ENCODE measurements around the gene ELN. TPM values are rescaled to one million over a fixed set of nuclear protein-coding genes. Genes with fewer than 3 reads are reported as not detected.

ELN gene
- total and polyA plus RNA-seq, 2 of the 4 experiments (the other 2 are of a cell fraction), result 2.2 to 14.3 TPM

GRCh38 chr7:74029089-74029785 is 1.3 kb downstream of the ELN start (continued):
- no peak for TF ChIP-seq USF2 (IDR thresholded peaks at IDR 0.05; ENCODE audit: low read depth, low read length)

DNA sequence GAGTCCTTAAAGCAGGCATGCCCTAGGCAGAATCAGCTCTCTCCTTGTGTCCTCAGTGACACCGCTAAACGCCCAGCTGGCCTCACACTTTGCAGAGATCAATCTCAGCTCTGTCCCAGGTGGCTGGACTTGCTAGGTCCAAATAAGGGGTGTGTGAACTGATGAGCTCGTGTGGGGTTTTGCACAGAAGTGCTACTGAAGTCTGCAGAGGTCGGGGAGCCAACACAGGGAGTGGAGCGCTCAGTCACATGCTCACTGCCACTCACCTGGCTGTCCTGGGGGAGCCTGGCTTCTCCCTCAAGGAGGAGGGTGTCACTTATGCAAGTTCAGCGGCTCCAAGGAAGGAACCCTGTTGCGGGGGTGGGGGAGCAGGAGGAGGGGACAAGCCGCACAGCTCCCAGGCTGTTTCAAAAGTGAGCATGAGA is 2.0 kb downstream of the ELN start:
- peaks cover 0 to 10% of the 10 kb centered on the region in 2 experiments; a peak in 1 of 4 replicates for H3K79me1 ChIP-seq (ENCODE audit: low read depth in 1 of 2, low read length in 2 of 2)
- TF ChIP-seq POLR2A (IDR thresholded peaks at IDR 0.05; ENCODE audit: low read depth, low read length) (no peak), BHLHE40 (IDR thresholded peaks at IDR 0.05; ENCODE audit: low read depth, low read length) (no peak), RCOR1 (IDR thresholded peaks at IDR 0.05; ENCODE audit: insufficient replicate concordance, low read length) (no peak), MAZ (IDR thresholded peaks at IDR 0.05; ENCODE audit: borderline replicate concordance, low read depth, low read length) (no peak), CHD1 (IDR thresholded peaks at IDR 0.05; ENCODE audit: low read depth, low read length) (no peak), USF2 (IDR thresholded peaks at IDR 0.05; ENCODE audit: low read depth, low read length) (no peak), RAD21 (IDR thresholded peaks at IDR 0.05; ENCODE audit: low read length) (no peak), MXI1 (IDR thresholded peaks at IDR 0.05; ENCODE audit: borderline replicate concordance, low read depth, low read length) (no peak)
- TF ChIP-seq, protein P1, sequence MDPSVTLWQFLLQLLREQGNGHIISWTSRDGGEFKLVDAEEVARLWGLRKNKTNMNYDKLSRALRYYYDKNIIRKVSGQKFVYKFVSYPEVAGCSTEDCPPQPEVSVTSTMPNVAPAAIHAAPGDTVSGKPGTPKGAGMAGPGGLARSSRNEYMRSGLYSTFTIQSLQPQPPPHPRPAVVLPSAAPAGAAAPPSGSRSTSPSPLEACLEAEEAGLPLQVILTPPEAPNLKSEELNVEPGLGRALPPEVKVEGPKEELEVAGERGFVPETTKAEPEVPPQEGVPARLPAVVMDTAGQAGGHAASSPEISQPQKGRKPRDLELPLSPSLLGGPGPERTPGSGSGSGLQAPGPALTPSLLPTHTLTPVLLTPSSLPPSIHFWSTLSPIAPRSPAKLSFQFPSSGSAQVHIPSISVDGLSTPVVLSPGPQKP (IDR thresholded peaks at IDR 0.05; ENCODE audit: borderline replicate concordance, low read depth, low read length), result no peak
- TF ChIP-seq, protein P2, sequence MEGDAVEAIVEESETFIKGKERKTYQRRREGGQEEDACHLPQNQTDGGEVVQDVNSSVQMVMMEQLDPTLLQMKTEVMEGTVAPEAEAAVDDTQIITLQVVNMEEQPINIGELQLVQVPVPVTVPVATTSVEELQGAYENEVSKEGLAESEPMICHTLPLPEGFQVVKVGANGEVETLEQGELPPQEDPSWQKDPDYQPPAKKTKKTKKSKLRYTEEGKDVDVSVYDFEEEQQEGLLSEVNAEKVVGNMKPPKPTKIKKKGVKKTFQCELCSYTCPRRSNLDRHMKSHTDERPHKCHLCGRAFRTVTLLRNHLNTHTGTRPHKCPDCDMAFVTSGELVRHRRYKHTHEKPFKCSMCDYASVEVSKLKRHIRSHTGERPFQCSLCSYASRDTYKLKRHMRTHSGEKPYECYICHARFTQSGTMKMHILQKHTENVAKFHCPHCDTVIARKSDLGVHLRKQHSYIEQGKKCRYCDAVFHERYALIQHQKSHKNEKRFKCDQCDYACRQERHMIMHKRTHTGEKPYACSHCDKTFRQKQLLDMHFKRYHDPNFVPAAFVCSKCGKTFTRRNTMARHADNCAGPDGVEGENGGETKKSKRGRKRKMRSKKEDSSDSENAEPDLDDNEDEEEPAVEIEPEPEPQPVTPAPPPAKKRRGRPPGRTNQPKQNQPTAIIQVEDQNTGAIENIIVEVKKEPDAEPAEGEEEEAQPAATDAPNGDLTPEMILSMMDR (conservative IDR thresholded peaks at IDR 0.05; ENCODE audit: low read depth, low read length), result no peak

More for the DNA sequence above, 2.0 kb downstream of the ELN start:
- dilution Hi-C loops (cut with HindIII; ENCODE audit: low sequenced_read_pairs, unreplicated experiment), result no loop called here
- H2AFZ ChIP-seq (replicated peaks; ENCODE audit: low read length, poor library complexity), result peak overlapping the region; percentile 1
- ATAC-seq (ENCODE audit: low read depth) (no peak), DNase-seq (no peak)
- no peak overlapping the region for H4K5ac ChIP-seq (ENCODE audit: low read depth, low read length)
- H3K4me2 ChIP-seq (ENCODE audit: low read depth, low read length), result peak overlapping the region; percentile 39; the same call in 1 of the 2 replicates
- H3K9ac ChIP-seq (ENCODE audit: low read depth, low read length), result no peak overlapping the region
- no peak overlapping the region; the same call in 1 of the 2 replicates for H3K14ac ChIP-seq (replicated peaks; ENCODE audit: low read depth, low read length)
- ChIA-PET POLR2A (ENCODE audit: unreplicated experiment) (interaction anchor here (1.0 kb wide), 1 partner anchor 179 kb away, joined by 3 read pairs; no protein-coding TSS in a partner anchor), CTCF (interaction anchor here (0.5 kb wide), 1 partner anchor 106 kb away, joined by 3 read pairs; no protein-coding TSS in a partner anchor)
- intact Hi-C loops (cut with micrococcal nuclease), result no loop called here
- H4K20me1 ChIP-seq (ENCODE audit: insufficient read depth, low read length), result no peaks in the 10 kb centered on the region
- no peak overlapping the region for H4K91ac ChIP-seq (ENCODE audit: insufficient read depth, low read depth, low read length)
- peak overlapping the region; percentile 59; the same call in 1 of the 2 replicates for H3K23ac ChIP-seq (ENCODE audit: low read depth, low read length)
- H3K27ac ChIP-seq (ENCODE audit: insufficient read depth, low read length), result no peak overlapping the region
- H4K8ac ChIP-seq (ENCODE audit: low read depth in 2 of 2, low read length in 2 of 2), result no peak overlapping the region
- H3K18ac ChIP-seq (ENCODE audit: low read depth, low read length), result no peak overlapping the region
- no peaks in the 10 kb centered on the region for H3K27me3 ChIP-seq (ENCODE audit: control insufficient read depth, insufficient read depth, low read length)
- no peak overlapping the region for H2BK15ac ChIP-seq (ENCODE audit: low read depth, low read length)
- H3K9me3 ChIP-seq (ENCODE audit: control insufficient read depth, insufficient read depth, low read length), result no peaks in the 10 kb centered on the region
- H2AK9ac ChIP-seq (replicated peaks; ENCODE audit: low read depth, low read length, poor library complexity), result no peak overlapping the region
- in situ Hi-C loops (cut with MboI; ENCODE audit: low sequenced_read_pairs), result no loop called here
- peak overlapping the region; percentile 27; the same call in 1 of the 2 replicates for H2AK5ac ChIP-seq (ENCODE audit: low read depth, low read length)
- no peaks in the 10 kb centered on the region for H3K36me3 ChIP-seq (ENCODE audit: control insufficient read depth, insufficient read depth, low read length)
- H2BK120ac ChIP-seq (ENCODE audit: low read depth, low read length), result no peak overlapping the region
- H3K4ac ChIP-seq (ENCODE audit: low read depth, low read length), result peak overlapping the region; percentile 31; the same call in 1 of the 2 replicates
- no TSS peak for BruUV-seq (replicated peaks)
- no CpG with 5 or more reads among the region's 8 CpGs for WGBS, 2 experiments (ENCODE audit: extremely low coverage in 2 of 2, insufficient read length in 1 of 2)
- peaks cover 3% of the 10 kb centered on the region; the same call in 1 of the 2 replicates for H3K9me1 ChIP-seq (ENCODE audit: insufficient read depth, low read length)
- H3K4me1 ChIP-seq (ENCODE audit: control insufficient read depth, insufficient read depth, low read length), result peaks cover 34% of the 10 kb centered on the region
- H2BK20ac ChIP-seq (ENCODE audit: low read depth, low read length), result 0 out of 2 replicates have a peak overlapping the region, but pooled peaks have one; percentile 44
- no peak overlapping the region for H2BK5ac ChIP-seq (ENCODE audit: low read depth, low read length, poor library complexity, severe bottlenecking)
- H3K4me3 ChIP-seq (ENCODE audit: insufficient read depth, low read depth, low read length), result no peak overlapping the region
- no peak overlapping the region for H3K56ac ChIP-seq (ENCODE audit: extremely low read depth, insufficient read depth, low read length)

Measured in IMR-90 (cell line).